Psoas muscle (tissue), 8 donors: ENCODE data around the gene ZNF524. TPM values are rescaled to one million over a fixed set of nuclear protein-coding genes. Genes with fewer than 3 reads are reported as not detected.

ENCODE experiments used
- ATAC-seq, 4 donors: fragments of 200-7000 bp; cut with Tn5 transposase; one replicate each; pipeline ENCODE4 v1.9.1; 2020; ENCODE audit warnings: moderate library complexity in 3 of 4, mild to moderate bottlenecking in 2 of 4
- DNase-seq, 2 donors: peaks; one replicate each; pipeline ENCODE4 v3.0.0-alpha.2; 2020
- H3K27ac ChIP-seq: fragments of 200-600 bp; one replicate; pipeline ENCODE4 v1.8.0; 2022
- H3K27me3 ChIP-seq, 3 donors: fragments of 200-600 bp in 1 of 3; one replicate each; pipeline versions ENCODE4 v1.6.1 to v1.8.0; 2013 to 2022; ENCODE audit warnings: low read length in 2 of 3, mild to moderate bottlenecking in 2 of 3, moderate library complexity in 1 of 3; ENCODE audit not compliant: insufficient read depth in 3 of 3
- H3K36me3 ChIP-seq, 2 donors: fragments of 200-600 bp in 1 of 2; one replicate each; pipeline versions ENCODE4 v1.6.1 to v1.8.0; 2013 to 2022; ENCODE audit warnings: low read depth in 1 of 2, mild to moderate bottlenecking in 1 of 2, moderate library complexity in 1 of 2; ENCODE audit not compliant: insufficient read depth in 1 of 2
- H3K4me1 ChIP-seq: fragments of 200-600 bp; one replicate; pipeline ENCODE4 v1.8.0; 2022
- H3K4me3 ChIP-seq: fragments of 200-600 bp; one replicate; pipeline ENCODE4 v1.8.0; 2022; ENCODE audit warnings: mild to moderate bottlenecking
- H3K9me3 ChIP-seq: fragments of 200-600 bp; one replicate; pipeline ENCODE4 v1.8.0; 2022
- WGBS, 3 donors: extraction: QIAGEN DNeasy Blood & Tissue Kit; methylation state at CpG; one replicate each; pipeline versions ENCODE4 v1.1.6 to v1.1.7; 2013; 5-methylcytosine and 5-hydroxymethylcytosine counted together
- intact Hi-C, 2 donors: fragments of 100-400 bp; cut with DNase I; formaldehyde crosslinking; loops; one replicate each; pipeline versions ENCODE4 v1.11.0 to v1.14.2; 2022
- polyA plus RNA-seq, 3 donors: library from polyadenylated mRNA; stranded (reverse); fragments of 200-250 nt; gene quantifications; one replicate each; pipeline ENCODE4 v1.2.3, GENCODE V29; 2013
- total RNA-seq, 4 donors: library from RNA; stranded (reverse); fragmentation: NEBNext Ultra II Directional in 2 of 4; extraction: Animal tissue kit (Norgen Biotek cat#: 25700) in 2 of 4; gene quantifications; one replicate each; pipeline versions ENCODE4 v1.2.1 to v1.2.4, GENCODE V29; 2021 to 2023
- TF ChIP-seq, protein P1 (sequence below): fragments of 200-600 bp; IDR thresholded peaks from one replicate; pipeline ENCODE4 v1.8.0; 2022; ENCODE audit warnings: antibody characterized with exemption
- donor health status: healthy with polysubstance abuse.
- donor health status: DM: no; HTN: no; CAD: no; lungs with moderate emphysema.
- donor health status: Bipolar disorder and iron deficiency.
- donor health status: healthy.
- donor health status: DM: yes; HTN: yes; CAD: no.
- donor health status: DM: no; HTN: no; CAD: no.
- donor health status: DM: no; HTN: no; CAD: no.
- donor health status: DM: yes; HTN: yes; CAD: no.

Gene ZNF524
- total and polyA plus RNA-seq, 7 donors, result 21.4 to 52.5 (median 32.0) TPM

DNA sequence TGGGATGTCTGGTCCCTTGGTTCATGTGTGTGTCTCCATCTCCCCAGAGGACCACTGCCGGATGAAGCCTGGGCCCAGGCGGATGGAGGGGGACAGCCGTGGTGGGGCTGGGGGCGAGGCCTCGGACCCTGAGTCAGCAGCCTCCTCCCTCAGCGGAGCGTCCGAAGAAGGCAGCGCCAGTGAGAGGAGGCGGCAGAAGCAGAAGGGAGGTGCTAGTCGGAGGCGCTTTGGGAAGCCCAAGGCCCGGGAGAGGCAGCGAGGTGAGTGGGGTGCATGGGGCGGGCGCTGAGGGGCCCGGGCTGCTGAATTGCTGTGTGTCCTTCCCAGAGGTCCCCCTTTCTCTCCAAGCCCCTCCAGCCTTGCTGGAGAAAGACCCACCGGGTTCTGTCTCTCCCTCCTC, 51.1 kb downstream of the ZNF524 start:
- intact Hi-C loops, result loop anchor here in 1 of 2 donors (10.0 kb wide), 1 partner anchor 266 kb away; the partner anchor contains the start of genes RPL28 and TMEM238
- TF ChIP-seq, protein P1, sequence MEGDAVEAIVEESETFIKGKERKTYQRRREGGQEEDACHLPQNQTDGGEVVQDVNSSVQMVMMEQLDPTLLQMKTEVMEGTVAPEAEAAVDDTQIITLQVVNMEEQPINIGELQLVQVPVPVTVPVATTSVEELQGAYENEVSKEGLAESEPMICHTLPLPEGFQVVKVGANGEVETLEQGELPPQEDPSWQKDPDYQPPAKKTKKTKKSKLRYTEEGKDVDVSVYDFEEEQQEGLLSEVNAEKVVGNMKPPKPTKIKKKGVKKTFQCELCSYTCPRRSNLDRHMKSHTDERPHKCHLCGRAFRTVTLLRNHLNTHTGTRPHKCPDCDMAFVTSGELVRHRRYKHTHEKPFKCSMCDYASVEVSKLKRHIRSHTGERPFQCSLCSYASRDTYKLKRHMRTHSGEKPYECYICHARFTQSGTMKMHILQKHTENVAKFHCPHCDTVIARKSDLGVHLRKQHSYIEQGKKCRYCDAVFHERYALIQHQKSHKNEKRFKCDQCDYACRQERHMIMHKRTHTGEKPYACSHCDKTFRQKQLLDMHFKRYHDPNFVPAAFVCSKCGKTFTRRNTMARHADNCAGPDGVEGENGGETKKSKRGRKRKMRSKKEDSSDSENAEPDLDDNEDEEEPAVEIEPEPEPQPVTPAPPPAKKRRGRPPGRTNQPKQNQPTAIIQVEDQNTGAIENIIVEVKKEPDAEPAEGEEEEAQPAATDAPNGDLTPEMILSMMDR, result no peak
- ATAC-seq, result no peak
- Histone ChIP-seq H3K27ac (no peak overlapping the region), H3K4me3 (no peak overlapping the region), H3K36me3 (peaks cover 0 to 6% of the 10 kb centered on the region in 2 donors), H3K9me3 (no peaks in the 10 kb centered on the region), H3K27me3 (no peaks in the 10 kb centered on the region), H3K4me1 (peaks cover 26% of the 10 kb centered on the region)
- WGBS, 3 donors, result 81 to 90% (median 85%) methylated on average over 14 to 18 of the region's 18 CpGs
- no peak for DNase-seq

- Histone ChIP-seq H3K27me3 (no peaks in the 10 kb centered on the region), H3K9me3 (no peaks in the 10 kb centered on the region), H3K4me3 (peak overlapping the region; percentile 71), H3K36me3 (peaks cover 0 to 6% of the 10 kb centered on the region in 2 donors), H3K4me1 (peaks cover 30% of the 10 kb centered on the region), H3K27ac (peak overlapping the region; percentile 91)
- ATAC-seq (no peak), DNase-seq (peak; percentile 38 to 75)
- TF ChIP-seq, protein P1, result no peak
- WGBS, 3 donors, result 72 to 74% (median 73%) methylated on average over 58 to 71 of the region's 71 CpGs
- intact Hi-C loops, result loop anchor here in 1 of 2 donors (10.0 kb wide), 1 partner anchor 268 kb away; the partner anchor contains the start of genes RPL28 and TMEM238
These were observed 52.4 kb downstream of the ZNF524 start for GRCh38 chr19:55652311-55653128.

Other genes with a start within 250 kb of the ZNF524 start
- not detected for gene COX6B2, start 245.6 kb upstream of the ZNF524 start, total RNA-seq
- gene COX6B2, start 245.6 kb upstream of the ZNF524 start, polyA plus RNA-seq, result under 1 TPM in 1 of 3 donors, not detected in 2; 0.04 TPM
- not detected for gene GARIN5B, start 237.0 kb upstream of the ZNF524 start, total RNA-seq
- gene GARIN5B, start 237.0 kb upstream of the ZNF524 start, polyA plus RNA-seq, result not detected
- gene IL11, start 229.8 kb upstream of the ZNF524 start, total RNA-seq, result not detected
- under 1 TPM in 1 of 3 donors, not detected in 2; 0.06 TPM for gene IL11, start 229.8 kb upstream of the ZNF524 start, polyA plus RNA-seq
- gene TMEM190, start 223.5 kb upstream of the ZNF524 start, total RNA-seq, result not detected
- gene TMEM190, start 223.5 kb upstream of the ZNF524 start, polyA plus RNA-seq, result not detected
- gene TMEM238, start 216.0 kb upstream of the ZNF524 start, total RNA-seq, result 1 to 10 TPM in 2 of 4 donors, under 1 TPM in 2; 0.28 to 2.9 (median 0.91) TPM
- under 1 TPM in 2 of 3 donors, not detected in 1; 0.10 to 0.17 TPM for gene TMEM238, start 216.0 kb upstream of the ZNF524 start, polyA plus RNA-seq
- gene RPL28, start 214.4 kb upstream of the ZNF524 start, total RNA-seq, result 100 to 1,000 TPM; 548 to 810 (median 665) TPM
- gene RPL28, start 214.4 kb upstream of the ZNF524 start, polyA plus RNA-seq, result 1,000 to 10,000 TPM in 1 of 3 donors, 100 to 1,000 TPM in 2; 547 to 1,362 (median 786) TPM
- 10 to 100 TPM; 15.4 to 26.7 (median 21.2) TPM for gene UBE2S, start 192.5 kb upstream of the ZNF524 start, total RNA-seq
- gene UBE2S, start 192.5 kb upstream of the ZNF524 start, polyA plus RNA-seq, result 10 to 100 TPM in 2 of 3 donors, 1 to 10 TPM in 1; 5.6 to 22.8 (median 16.6) TPM
- not detected for gene SHISA7, start 157.0 kb upstream of the ZNF524 start, total RNA-seq
- gene SHISA7, start 157.0 kb upstream of the ZNF524 start, polyA plus RNA-seq, result under 1 TPM in 1 of 3 donors, not detected in 2; 0.01 TPM
- 10 to 100 TPM; 32.0 to 78.0 (median 48.1) TPM for gene ISOC2, start 138.6 kb upstream of the ZNF524 start, total RNA-seq
- gene ISOC2, start 138.6 kb upstream of the ZNF524 start, polyA plus RNA-seq, result 100 to 1,000 TPM in 2 of 3 donors, 10 to 100 TPM in 1; 78.7 to 177 (median 109) TPM
- gene C19orf85, start 135.5 kb upstream of the ZNF524 start, total RNA-seq, result not detected
- not detected for gene C19orf85, start 135.5 kb upstream of the ZNF524 start, polyA plus RNA-seq
- 10 to 100 TPM in 2 of 4 donors, 1 to 10 TPM in 2; 5.9 to 14.3 (median 11.5) TPM for gene ZNF628, start 123.7 kb upstream of the ZNF524 start, total RNA-seq
- 10 to 100 TPM; 11.8 to 12.4 (median 12.2) TPM for gene ZNF628, start 123.7 kb upstream of the ZNF524 start, polyA plus RNA-seq
- 1 to 10 TPM; 2.6 to 6.3 (median 4.5) TPM for gene NAT14, start 115.1 kb upstream of the ZNF524 start, total RNA-seq
- 1 to 10 TPM; 2.0 to 4.2 (median 3.6) TPM for gene NAT14, start 115.1 kb upstream of the ZNF524 start, polyA plus RNA-seq
- 1 to 10 TPM; 1.2 to 4.6 (median 1.9) TPM for gene SSC5D, start 111.9 kb upstream of the ZNF524 start, total RNA-seq
- under 1 TPM; 0.11 to 0.35 (median 0.16) TPM for gene SSC5D, start 111.9 kb upstream of the ZNF524 start, polyA plus RNA-seq
- 10 to 100 TPM in 1 of 4 donors, 1 to 10 TPM in 2, under 1 TPM in 1; 0.59 to 13.4 (median 3.7) TPM for gene SBK2, start 63.2 kb upstream of the ZNF524 start, total RNA-seq
- 1 to 10 TPM in 1 of 3 donors, under 1 TPM in 2; 0.14 to 1.1 (median 0.91) TPM for gene SBK2, start 63.2 kb upstream of the ZNF524 start, polyA plus RNA-seq
- gene SBK3, start 54.7 kb upstream of the ZNF524 start, total RNA-seq, result 10 to 100 TPM in 2 of 4 donors, 1 to 10 TPM in 1, under 1 TPM in 1; 0.79 to 30.8 (median 7.6) TPM
- 10 to 100 TPM in 1 of 3 donors, 1 to 10 TPM in 2; 5.4 to 10.6 (median 7.9) TPM for gene SBK3, start 54.7 kb upstream of the ZNF524 start, polyA plus RNA-seq
- gene ZNF579, start 19.4 kb upstream of the ZNF524 start, total RNA-seq, result 10 to 100 TPM; 21.8 to 81.6 (median 29.5) TPM
- gene ZNF579, start 19.4 kb upstream of the ZNF524 start, polyA plus RNA-seq, result 10 to 100 TPM in 2 of 3 donors, 1 to 10 TPM in 1; 4.2 to 22.9 (median 14.2) TPM
- 10 to 100 TPM in 3 of 4 donors, 1 to 10 TPM in 1; 9.9 to 23.7 (median 13.2) TPM for gene FIZ1, start 771 bp upstream of the ZNF524 start, total RNA-seq
- gene FIZ1, start 771 bp upstream of the ZNF524 start, polyA plus RNA-seq, result 10 to 100 TPM; 10.8 to 12.1 (median 11.5) TPM
- gene ZNF865, start 5.4 kb downstream of the ZNF524 start, total RNA-seq, result 10 to 100 TPM; 17.1 to 40.4 (median 25.0) TPM
- 10 to 100 TPM; 11.1 to 20.3 (median 19.3) TPM for gene ZNF865, start 5.4 kb downstream of the ZNF524 start, polyA plus RNA-seq
- gene ZNF784, start 24.3 kb downstream of the ZNF524 start, total RNA-seq, result 10 to 100 TPM in 3 of 4 donors, 1 to 10 TPM in 1; 9.0 to 22.2 (median 11.4) TPM
- 10 to 100 TPM in 1 of 3 donors, 1 to 10 TPM in 2; 4.9 to 14.9 (median 7.3) TPM for gene ZNF784, start 24.3 kb downstream of the ZNF524 start, polyA plus RNA-seq
- 10 to 100 TPM; 10.3 to 21.1 (median 13.7) TPM for gene ZNF580, start 40.7 kb downstream of the ZNF524 start, total RNA-seq
- 10 to 100 TPM in 1 of 3 donors, 1 to 10 TPM in 2; 5.9 to 13.5 (median 9.2) TPM for gene ZNF580, start 40.7 kb downstream of the ZNF524 start, polyA plus RNA-seq
- gene ZNF581, start 43.4 kb downstream of the ZNF524 start, total RNA-seq, result 10 to 100 TPM; 10.2 to 14.5 (median 10.6) TPM
- 10 to 100 TPM; 14.6 to 18.6 (median 17.5) TPM for gene ZNF581, start 43.4 kb downstream of the ZNF524 start, polyA plus RNA-seq
- gene CCDC106, start 47.9 kb downstream of the ZNF524 start, total RNA-seq, result 10 to 100 TPM in 2 of 4 donors, 1 to 10 TPM in 2; 8.0 to 12.0 (median 10.4) TPM
- gene CCDC106, start 47.9 kb downstream of the ZNF524 start, polyA plus RNA-seq, result 10 to 100 TPM in 2 of 3 donors, 1 to 10 TPM in 1; 4.4 to 11.8 (median 10.0) TPM
- gene U2AF2, start 54.7 kb downstream of the ZNF524 start, total RNA-seq, result 10 to 100 TPM; 58.8 to 85.2 (median 78.2) TPM
- 100 to 1,000 TPM in 1 of 3 donors, 10 to 100 TPM in 2; 54.1 to 116 (median 55.1) TPM for gene U2AF2, start 54.7 kb downstream of the ZNF524 start, polyA plus RNA-seq
- 100 to 1,000 TPM; 113 to 134 (median 125) TPM for gene EPN1, start 74.9 kb downstream of the ZNF524 start, total RNA-seq
- 100 to 1,000 TPM; 117 to 211 (median 145) TPM for gene EPN1, start 74.9 kb downstream of the ZNF524 start, polyA plus RNA-seq
- gene NLRP9, start 138.1 kb downstream of the ZNF524 start, total RNA-seq, result not detected
- not detected for gene NLRP9, start 138.1 kb downstream of the ZNF524 start, polyA plus RNA-seq
- not detected for gene RFPL4A, start 158.8 kb downstream of the ZNF524 start, total RNA-seq
- not detected for gene RFPL4A, start 158.8 kb downstream of the ZNF524 start, polyA plus RNA-seq
- not detected for gene RFPL4AL1, start 168.8 kb downstream of the ZNF524 start, total RNA-seq
- gene RFPL4AL1, start 168.8 kb downstream of the ZNF524 start, polyA plus RNA-seq, result not detected
- gene NLRP11, start 231.7 kb downstream of the ZNF524 start, total RNA-seq, result not detected
- not detected for gene NLRP11, start 231.7 kb downstream of the ZNF524 start, polyA plus RNA-seq
- not detected for gene NLRP4, start 236.3 kb downstream of the ZNF524 start, total RNA-seq
- not detected for gene NLRP4, start 236.3 kb downstream of the ZNF524 start, polyA plus RNA-seq